Kidney (tissue), 14 donors: Measurements from ENCODE around the gene ZNF775. TPM values are rescaled to one million over a fixed set of nuclear protein-coding genes. Genes with fewer than 3 reads are reported as not detected.

ENCODE experiments used
- DNase-seq, 5 donors: peaks; one replicate each; pipeline ENCODE4 v3.0.0-alpha.2; 2013 to 2020
- FAIRE-seq: peaks from 2 replicates; lab custom pipeline; 2012; peaks lifted over from hg19 to GRCh38; lab: Jason Lieb, UNC
- H3K27ac ChIP-seq, 2 donors: one replicate each; pipeline ENCODE4 v1.7.0; 2013; ENCODE audit warnings: low read depth in 2 of 2, low read length in 2 of 2, inconsistent platforms in 1 of 2
- H3K27me3 ChIP-seq: one replicate; pipeline ENCODE4 v1.7.1; 2013; ENCODE audit warnings: low read length, inconsistent platforms; ENCODE audit not compliant: control insufficient read depth, insufficient read depth
- H3K36me3 ChIP-seq, 3 donors: one replicate each; pipeline versions ENCODE4 v1.7.0 to v1.7.1; 2013; ENCODE audit warnings: low read length in 3 of 3, control low read depth in 1 of 3, inconsistent platforms in 1 of 3; ENCODE audit not compliant: insufficient read depth in 3 of 3, control insufficient read depth in 2 of 3
- H3K4me1 ChIP-seq, 3 donors: one replicate each; pipeline versions ENCODE4 v1.7.0 to v1.7.1; 2013; ENCODE audit warnings: low read length in 3 of 3, inconsistent platforms in 1 of 3, low read depth in 1 of 3; ENCODE audit not compliant: control insufficient read depth in 2 of 3, insufficient read depth in 2 of 3
- H3K4me3 ChIP-seq, 3 donors: one replicate each; pipeline versions ENCODE4 v1.7.0 to v1.8.1; 2013; ENCODE audit warnings: low read length in 3 of 3, control low read depth in 1 of 3, inconsistent platforms in 1 of 3
- H3K9ac ChIP-seq, 3 donors: one replicate each; pipeline versions ENCODE4 v1.7.0 to v1.7.1; 2013; ENCODE audit warnings: low read length in 3 of 3, control low read depth in 1 of 3, inconsistent platforms in 1 of 3
- H3K9me3 ChIP-seq, 3 donors: one replicate each; pipeline versions ENCODE4 v1.7.0 to v1.7.1; 2013; ENCODE audit warnings: low read length in 3 of 3, control low read depth in 1 of 3, inconsistent platforms in 1 of 3; ENCODE audit not compliant: control insufficient read depth in 2 of 3, insufficient read depth in 1 of 3
- CTCF ChIP-seq: IDR thresholded peaks from 3 replicates; pipeline ENCODE4 v1.5.1; 2012; ENCODE audit warnings: mild to moderate bottlenecking, moderate library complexity, borderline replicate concordance; ENCODE audit not compliant: insufficient read depth; ENCODE audit errors: extremely low read depth
- intact Hi-C: fragments of 100-400 bp; cut with DNase I; formaldehyde crosslinking; loops from one replicate; pipeline ENCODE4 v1.11.1; 2022
- polyA plus RNA-seq: library from polyadenylated mRNA; stranded (reverse); fragments of 350-450 nt; fragmentation: Illumina TruSeq; extraction: RNeasy Lipid Tissue Mini Kit (QIAGEN cat#74804); gene quantifications from one replicate; pipeline ENCODE4 v1.2.3, GENCODE V29; 2014; ENCODE audit warnings: low read depth, low replicate concordance; ENCODE audit not compliant: insufficient read depth
- total RNA-seq: library from RNA; stranded (reverse); fragmentation: NEBNext Ultra II Directional; extraction: Animal tissue kit (Norgen Biotek cat#: 25700); gene quantifications from one replicate; pipeline ENCODE4 v1.2.1, GENCODE V29; 2021
- donor health status: control.
- donor health status: control.
- donor health status: control.
- donor health status: control.
- donor health status: control.
- donor health status: DM: yes; HTN: yes; CAD: no.
- donor health status: Normal renal cell carcinoma (clear cell type).

ZNF775 gene
- total and polyA plus RNA-seq, 2 donors from 2014 or later, result 3.7 to 5.2 TPM

GRCh38 chr7:150357771-150358427 lies 21.2 kb upstream of the ZNF775 start:
- Histone ChIP-seq H3K9me3 (no peaks in the 10 kb centered on the region), H3K27me3 (no peaks in the 10 kb centered on the region), H3K4me3 (no peak overlapping the region), H3K9ac (no peak overlapping the region), H3K36me3 (no peaks in the 10 kb centered on the region), H3K27ac (no peak overlapping the region), H3K4me1 (no peaks in the 10 kb centered on the region)
- intact Hi-C loops, result no loop called here
- no peak for FAIRE-seq
- no peak for TF ChIP-seq CTCF
- DNase-seq, result no peak

GRCh38 chr7:150358433-150358832 lies 20.7 kb upstream of the ZNF775 start:
- FAIRE-seq (no peak), DNase-seq (no peak)
- no peak overlapping the region for H3K9ac ChIP-seq
- no peaks in the 10 kb centered on the region for H3K9me3 ChIP-seq
- TF ChIP-seq CTCF, result no peak
- H3K27ac ChIP-seq, result no peak overlapping the region
- no peaks in the 10 kb centered on the region for H3K4me1 ChIP-seq
- H3K4me3 ChIP-seq, result no peak overlapping the region
- no peaks in the 10 kb centered on the region for H3K27me3 ChIP-seq
- H3K36me3 ChIP-seq, result no peaks in the 10 kb centered on the region
- intact Hi-C loops, result no loop called here

- Histone ChIP-seq H3K36me3 (no peaks in the 10 kb centered on the region), H3K27me3 (no peaks in the 10 kb centered on the region), H3K27ac (no peak overlapping the region), H3K9me3 (no peaks in the 10 kb centered on the region), H3K4me1 (no peaks in the 10 kb centered on the region), H3K4me3 (no peak overlapping the region), H3K9ac (no peak overlapping the region)
- TF ChIP-seq CTCF, result no peak
- intact Hi-C loops, result no loop called here
- DNase-seq (no peak), FAIRE-seq (no peak)
These were observed 20.0 kb upstream of the ZNF775 start for GRCh38 chr7:150358988-150359621.
